B cell (primary cell): ENCODE measurements around the gene RUBCNL.

ENCODE experiments used
- CTCF ChIP-seq: fragments of 200-600 bp; IDR thresholded peaks from one replicate; pipeline ENCODE4 v1.8.0; 2022; ENCODE audit warnings: antibody characterized with exemption, mild to moderate bottlenecking
- EZH2 ChIP-seq: IDR thresholded peaks from 2 replicates; pipeline ENCODE4 v1.6.1; 2012; ENCODE audit warnings: borderline replicate concordance, low read depth, mild to moderate bottlenecking, moderate library complexity, low read length; ENCODE audit not compliant: insufficient read depth, poor library complexity, severe bottlenecking

GRCh38 chr13:46303742-46304385 is 83.2 kb downstream of the RUBCNL start:
- TF ChIP-seq CTCF, result no peak
- no peak for TF ChIP-seq EZH2
